ENCODE measurements around the gene TREH.
A peak's percentile ranks its signal among the peaks of the same experiment; 100 is the strongest.
"Not testable (repeated sequence)": the region's sequence is repeated elsewhere in the genome, so short reads cannot be mapped to it uniquely, and the experiment has no call there.

TREH gene

GRCh38 chr11:118696673-118697226 is 17.3 kb upstream of the TREH start:
- no peak for DNase-seq

GRCh38 chr11:118694771-118695170 is 15.3 kb upstream of the TREH start:
- no peak for DNase-seq

- no peak for DNase-seq
These were observed 14.7 kb upstream of the TREH start for GRCh38 chr11:118694185-118694584.

GRCh38 chr11:118691926-118692830 is 12.7 kb upstream of the TREH start:
- DNase-seq = peak in 1 of 51 donors; percentile 14

GRCh38 chr11:118690553-118691304 is 11.3 kb upstream of the TREH start:
- DNase-seq = no peak

GRCh38 chr11:118689852-118690552 is 10.6 kb upstream of the TREH start:
- DNase-seq = peak; percentile 78 to 100 (median 96)

GRCh38 chr11:118689503-118689851 is 10.0 kb upstream of the TREH start:
- DNase-seq = no peak

- DNase-seq = no peak
These were observed 9.5 kb upstream of the TREH start for GRCh38 chr11:118688851-118689502.

- peak in 9 of 51 donors; percentile 11 to 51 (median 16) for DNase-seq
These were observed 8.9 kb upstream of the TREH start for GRCh38 chr11:118688339-118688738.

- no peak for DNase-seq
These were observed 8.5 kb upstream of the TREH start for GRCh38 chr11:118687906-118688305.

GRCh38 chr11:118684187-118684586 is 4.7 kb upstream of the TREH start:
- no peak for DNase-seq

- not testable (repeated sequence) for DNase-seq
These were observed 3.5 kb upstream of the TREH start for GRCh38 chr11:118682939-118683338.

- DNase-seq = no peak
These were observed 2.9 kb upstream of the TREH start for GRCh38 chr11:118682372-118682771.

- DNase-seq = peak in 3 of 51 donors; percentile 23 to 34 (median 23)
These were observed 542 bp downstream of the TREH start for GRCh38 chr11:118678908-118679307.

GRCh38 chr11:118677977-118678376 is 1.5 kb downstream of the TREH start:
- no peak for DNase-seq

GRCh38 chr11:118674082-118674435 is 5.4 kb downstream of the TREH start:
- no peak for DNase-seq

- DNase-seq = no peak
These were observed 5.9 kb downstream of the TREH start for GRCh38 chr11:118673361-118674081.

- DNase-seq = no peak
These were observed 6.6 kb downstream of the TREH start for GRCh38 chr11:118672846-118673245.

- no peak for DNase-seq
These were observed 8.2 kb downstream of the TREH start for GRCh38 chr11:118671254-118671653.

- DNase-seq = no peak
These were observed 9.4 kb downstream of the TREH start for GRCh38 chr11:118670063-118670462.

- DNase-seq = no peak
These were observed 13.1 kb downstream of the TREH start for GRCh38 chr11:118666371-118666770.
